ENCODE measurements around the gene NOL4L.

Gene NOL4L

GRCh38 chr20:32429745-32430360 is 155.3 kb downstream of the NOL4L start:
- H3K9me3 ChIP-seq = no peaks in the 10 kb centered on the region
- no peaks in the 10 kb centered on the region for H3K27me3 ChIP-seq
- no peak for TF ChIP-seq CTCF (IDR thresholded peaks at IDR 0.05)
- H3K4me1 ChIP-seq (ENCODE audit: control insufficient read depth in 1 of 2, insufficient read depth in 1 of 2, low read depth in 1 of 2, low read length in 1 of 2) = no peaks in the 10 kb centered on the region
- no peak overlapping the region for H3K4me3 ChIP-seq (ENCODE audit: low read depth in 1 of 2, low read length in 1 of 2)
- H3K27ac ChIP-seq = no peak overlapping the region
- peaks cover 73% of the 10 kb centered on the region for H3K36me3 ChIP-seq

GRCh38 chr20:32429343-32429742 is 155.8 kb downstream of the NOL4L start:
- Histone ChIP-seq H3K27ac (no peak overlapping the region), H3K27me3 (no peaks in the 10 kb centered on the region), H3K9me3 (no peaks in the 10 kb centered on the region), H3K4me1 (ENCODE audit: control insufficient read depth in 1 of 2, insufficient read depth in 1 of 2, low read depth in 1 of 2, low read length in 1 of 2) (no peaks in the 10 kb centered on the region), H3K4me3 (ENCODE audit: low read depth in 1 of 2, low read length in 1 of 2) (no peak overlapping the region), H3K36me3 (peaks cover 68% of the 10 kb centered on the region)
- TF ChIP-seq CTCF (IDR thresholded peaks at IDR 0.05) = no peak

GRCh38 chr20:32427996-32428395 is 157.1 kb downstream of the NOL4L start:
- Histone ChIP-seq H3K36me3 (peaks cover 54% of the 10 kb centered on the region), H3K4me1 (ENCODE audit: control insufficient read depth in 1 of 2, insufficient read depth in 1 of 2, low read depth in 1 of 2, low read length in 1 of 2) (no peaks in the 10 kb centered on the region), H3K4me3 (ENCODE audit: low read depth in 1 of 2, low read length in 1 of 2) (no peak overlapping the region), H3K9me3 (no peaks in the 10 kb centered on the region), H3K27me3 (no peaks in the 10 kb centered on the region), H3K27ac (no peak overlapping the region)
- no peak for TF ChIP-seq CTCF (IDR thresholded peaks at IDR 0.05)

GRCh38 chr20:32421290-32421689 is 163.8 kb downstream of the NOL4L start:
- H3K27ac ChIP-seq = no peak overlapping the region
- H3K4me3 ChIP-seq (ENCODE audit: low read depth in 1 of 2, low read length in 1 of 2) = no peak overlapping the region
- H3K4me1 ChIP-seq (ENCODE audit: control insufficient read depth in 1 of 2, insufficient read depth in 1 of 2, low read depth in 1 of 2, low read length in 1 of 2) = no peaks in the 10 kb centered on the region
- TF ChIP-seq CTCF (IDR thresholded peaks at IDR 0.05) = no peak
- no peaks in the 10 kb centered on the region for H3K27me3 ChIP-seq
- H3K9me3 ChIP-seq = no peaks in the 10 kb centered on the region
- H3K36me3 ChIP-seq = no peaks in the 10 kb centered on the region

- H3K4me3 ChIP-seq (ENCODE audit: low read depth in 1 of 2, low read length in 1 of 2) = no peak overlapping the region
- H3K27ac ChIP-seq = no peak overlapping the region
- no peaks in the 10 kb centered on the region for H3K27me3 ChIP-seq
- no peak for TF ChIP-seq CTCF (IDR thresholded peaks at IDR 0.05)
- no peaks in the 10 kb centered on the region for H3K9me3 ChIP-seq
- peaks cover 5% of the 10 kb centered on the region in 2 experiments for H3K4me1 ChIP-seq (ENCODE audit: control insufficient read depth in 1 of 2, insufficient read depth in 1 of 2, low read depth in 1 of 2, low read length in 1 of 2)
- no peaks in the 10 kb centered on the region for H3K36me3 ChIP-seq
Observed at GRCh38 chr20:32418376-32418775, 166.8 kb downstream of the NOL4L start.
